Activated T-helper 17 cell treated with anti-CD3 and anti-CD28 coated beads, Interleukin-2, amount 50 U/mL, for 72 hours (primary cell): ENCODE results near the gene PMF1. TPM values are rescaled to one million over a fixed set of nuclear protein-coding genes. Genes with fewer than 3 reads are reported as not detected.
A peak's percentile ranks its signal among the peaks of the same experiment; 100 is the strongest.
"Not testable (repeated sequence)": the region's sequence is repeated elsewhere in the genome, so short reads cannot be mapped to it uniquely, and the experiment has no call there.

Experiments
- ATAC-seq: fragments of 150-1000 bp; cut with Tn5 transposase; replicated peaks from 2 replicates; pipeline ENCODE4 v1.10.0; 2021; ENCODE audit warnings: mild to moderate bottlenecking, moderate library complexity
- H3K27ac Mint-ChIP-seq: one replicate; pipeline ENCODE4 v1.8.0; 2022; ENCODE audit warnings: mixed read lengths
- H3K27me3 Mint-ChIP-seq: one replicate; pipeline ENCODE4 v1.8.0; 2022; ENCODE audit warnings: mixed read lengths
- H3K36me3 Mint-ChIP-seq: one replicate; pipeline ENCODE4 v1.8.0; 2022; ENCODE audit warnings: low read depth, mild to moderate bottlenecking, mixed read lengths
- H3K4me1 Mint-ChIP-seq: one replicate; pipeline ENCODE4 v1.8.0; 2022; ENCODE audit warnings: mixed read lengths
- H3K4me3 Mint-ChIP-seq: one replicate; pipeline ENCODE4 v1.8.0; 2022; ENCODE audit warnings: mild to moderate bottlenecking, mixed read lengths
- H3K9me3 Mint-ChIP-seq: one replicate; pipeline ENCODE4 v1.8.0; 2022; ENCODE audit warnings: mixed read lengths
- total RNA-seq, 2 donors: library from RNA; stranded (reverse); gene quantifications; one replicate each; pipeline ENCODE4 v1.2.3, GENCODE V29; 2022

The PMF1 gene
- total RNA-seq, 2 donors from 2014 or later = 85.6 to 87.3 TPM

DNA sequence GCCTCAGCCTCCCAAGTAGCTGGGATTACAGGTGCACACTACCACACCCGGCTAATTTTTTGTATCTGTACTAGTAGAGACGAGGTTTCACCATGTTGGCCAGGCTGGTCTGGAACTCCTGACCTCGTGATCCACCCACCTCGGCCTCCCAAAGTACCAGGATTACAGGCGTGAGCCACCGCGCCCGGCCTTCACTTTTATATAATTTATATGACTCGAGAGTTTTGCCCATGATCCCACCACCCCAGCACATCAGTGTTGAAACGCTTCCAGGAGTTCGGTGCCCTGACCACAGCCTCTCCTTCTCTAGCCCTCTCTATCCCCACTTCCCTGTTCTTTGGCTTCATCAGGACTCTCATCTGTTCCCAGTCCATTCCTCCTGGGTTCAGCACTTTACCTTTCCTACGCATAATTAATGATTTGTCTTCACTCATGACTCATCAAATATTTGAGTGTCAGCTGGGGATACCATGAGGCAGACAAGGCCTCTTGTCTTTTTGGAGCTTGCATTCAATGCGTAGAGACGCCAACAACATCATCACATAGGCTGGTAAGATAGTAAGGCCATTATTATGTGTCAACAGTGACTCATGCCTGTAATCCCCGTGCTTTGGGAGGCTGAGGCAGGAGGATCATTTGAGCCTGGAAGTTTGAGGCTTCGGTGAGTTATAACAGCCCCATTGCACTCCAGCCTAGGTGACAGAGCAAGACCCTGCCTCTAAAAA lies 1.4 kb downstream of the PMF1 start:
- peak overlapping the region; percentile 84 for H3K4me3 Mint-ChIP-seq
- peaks cover 15% of the 10 kb centered on the region for H3K4me1 Mint-ChIP-seq

GRCh38 chr1:156216361-156217086 lies 3.7 kb downstream of the PMF1 start:
- H3K27me3 Mint-ChIP-seq, ATAC-seq, H3K9me3 Mint-ChIP-seq: not testable (repeated sequence)
- H3K4me1 Mint-ChIP-seq = peaks cover 27% of the 10 kb centered on the region
- H3K4me3 Mint-ChIP-seq = peak overlapping the region; percentile 84
- H3K27ac Mint-ChIP-seq = peak overlapping the region; percentile 95
- H3K36me3 Mint-ChIP-seq = peaks cover 88% of the 10 kb centered on the region

More for the DNA sequence above, 1.4 kb downstream of the PMF1 start:
- Mint-ChIP-seq H3K27ac (peak overlapping the region; percentile 92), H3K36me3 (peaks cover 87% of the 10 kb centered on the region), H3K27me3 (no peaks in the 10 kb centered on the region), H3K9me3 (no peaks in the 10 kb centered on the region)
- peak; percentile 15 for ATAC-seq

DNA sequence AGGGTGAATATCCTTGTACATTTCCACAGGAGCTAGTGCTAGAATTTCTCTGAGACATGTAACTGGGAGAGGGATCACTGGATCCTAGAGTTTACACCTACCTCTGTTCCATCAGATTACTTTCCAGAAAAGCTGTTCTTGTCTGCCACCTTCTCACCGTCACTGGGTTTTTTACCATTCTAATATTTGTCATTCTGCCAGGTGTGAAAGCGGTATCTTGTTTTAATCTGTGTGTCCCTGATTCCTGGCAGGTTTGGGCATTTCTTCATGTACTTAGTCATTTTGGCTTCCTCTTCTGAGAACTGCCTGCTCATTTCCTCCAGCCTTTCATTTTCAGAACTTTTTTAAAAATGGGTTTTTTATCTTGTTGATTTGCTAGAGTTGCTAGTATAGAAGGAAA lies 5.1 kb downstream of the PMF1 start:
- Mint-ChIP-seq H3K9me3 (no peaks in the 10 kb centered on the region), H3K4me3 (peak overlapping the region; percentile 81), H3K27ac (peak overlapping the region; percentile 95), H3K4me1 (peaks cover 40% of the 10 kb centered on the region), H3K36me3 (peaks cover 88% of the 10 kb centered on the region), H3K27me3 (no peaks in the 10 kb centered on the region)
- ATAC-seq = peak; percentile 54

DNA sequence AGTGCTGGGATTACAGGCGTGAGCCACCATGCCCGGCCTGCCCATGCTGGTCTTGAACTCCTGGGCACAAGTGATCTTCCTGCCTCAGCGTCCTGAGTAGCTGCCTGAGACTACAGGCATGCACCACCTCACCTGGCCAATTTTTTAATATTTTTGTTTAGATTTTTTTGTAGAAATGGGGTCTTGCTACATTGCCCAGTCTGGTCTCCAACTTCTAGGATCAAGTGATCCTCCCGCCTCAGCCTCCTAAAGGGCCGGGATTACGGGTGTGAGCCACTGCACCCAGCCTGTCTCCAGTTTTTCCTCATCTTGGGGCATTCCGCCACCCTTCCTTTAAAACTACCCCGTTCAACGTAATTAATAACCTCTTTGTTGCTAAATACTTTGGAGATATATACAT lies 7.4 kb downstream of the PMF1 start:
- Mint-ChIP-seq H3K4me3 (peak overlapping the region; percentile 71), H3K27ac (peak overlapping the region; percentile 88), H3K9me3 (no peaks in the 10 kb centered on the region), H3K27me3 (no peaks in the 10 kb centered on the region), H3K36me3 (peaks cover 83% of the 10 kb centered on the region), H3K4me1 (peaks cover 46% of the 10 kb centered on the region)
- no peak for ATAC-seq

- H3K4me1 Mint-ChIP-seq = peaks cover 56% of the 10 kb centered on the region
- peaks cover 87% of the 10 kb centered on the region for H3K36me3 Mint-ChIP-seq
- peak overlapping the region; percentile 71 for H3K4me3 Mint-ChIP-seq
- H3K9me3 Mint-ChIP-seq = no peaks in the 10 kb centered on the region
- ATAC-seq = no peak
- H3K27me3 Mint-ChIP-seq = no peaks in the 10 kb centered on the region
- peak overlapping the region; percentile 88 for H3K27ac Mint-ChIP-seq
Observed at GRCh38 chr1:156221986-156222692, 9.3 kb downstream of the PMF1 start.

GRCh38 chr1:156225677-156226014 lies 12.8 kb downstream of the PMF1 start:
- ATAC-seq = no peak
- Mint-ChIP-seq H3K4me1 (peaks cover 43% of the 10 kb centered on the region), H3K27ac (peak overlapping the region; percentile 65), H3K27me3 (no peaks in the 10 kb centered on the region), H3K36me3 (peaks cover 86% of the 10 kb centered on the region), H3K9me3 (no peaks in the 10 kb centered on the region), H3K4me3 (peak overlapping the region; percentile 50)

DNA sequence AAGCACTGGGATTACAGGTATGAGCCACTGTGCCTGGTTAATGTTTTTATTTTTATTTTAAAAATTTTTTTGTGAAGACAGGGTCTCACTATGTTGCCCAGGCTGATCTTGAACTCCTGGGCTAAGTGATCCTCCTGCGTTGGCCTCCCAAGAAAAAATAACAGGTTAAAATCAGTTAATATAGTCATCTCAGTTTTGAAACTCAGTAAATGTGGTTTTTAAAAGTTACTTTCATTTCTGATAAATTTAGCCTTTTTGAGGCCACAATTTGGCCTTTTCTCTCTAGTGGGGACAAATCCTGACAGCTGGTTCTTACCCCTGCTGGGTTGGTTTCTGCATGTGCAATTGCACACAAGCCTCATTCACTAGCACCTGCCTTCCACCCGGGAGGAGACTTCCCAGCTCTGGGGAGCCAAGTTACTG lies 13.3 kb downstream of the PMF1 start:
- peaks cover 39% of the 10 kb centered on the region for H3K4me1 Mint-ChIP-seq

DNA sequence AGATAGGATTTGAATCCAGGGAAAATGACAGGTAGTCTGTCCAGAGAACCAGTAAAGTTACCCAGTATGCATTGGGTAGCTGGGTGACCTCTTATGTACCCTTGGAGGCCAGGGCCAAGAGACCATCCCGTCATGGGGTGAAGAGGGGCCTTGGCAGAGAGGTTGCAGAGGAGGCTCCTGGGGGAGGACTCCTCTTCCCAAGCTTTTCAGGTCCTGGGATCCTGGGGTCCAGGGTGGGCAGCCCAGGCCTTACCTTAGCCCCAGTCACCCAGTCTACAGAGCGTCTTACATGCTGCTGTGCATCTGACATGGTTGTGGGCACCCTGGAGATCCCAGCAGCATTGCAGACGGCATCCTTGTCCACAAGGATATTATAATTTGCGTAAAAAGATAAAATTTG lies 14.0 kb downstream of the PMF1 start:
- no peak for ATAC-seq
- H3K27ac Mint-ChIP-seq = peak overlapping the region; percentile 79
- no peaks in the 10 kb centered on the region for H3K9me3 Mint-ChIP-seq
- peaks cover 32% of the 10 kb centered on the region for H3K4me1 Mint-ChIP-seq
- H3K4me3 Mint-ChIP-seq = peak overlapping the region; percentile 50
- no peaks in the 10 kb centered on the region for H3K27me3 Mint-ChIP-seq
- H3K36me3 Mint-ChIP-seq = peaks cover 75% of the 10 kb centered on the region

More for the DNA sequence above, 13.3 kb downstream of the PMF1 start:
- peak; percentile 22 for ATAC-seq
- H3K27ac Mint-ChIP-seq = peak overlapping the region; percentile 79
- no peaks in the 10 kb centered on the region for H3K9me3 Mint-ChIP-seq
- no peaks in the 10 kb centered on the region for H3K27me3 Mint-ChIP-seq
- peak overlapping the region; percentile 50 for H3K4me3 Mint-ChIP-seq
- peaks cover 81% of the 10 kb centered on the region for H3K36me3 Mint-ChIP-seq

DNA sequence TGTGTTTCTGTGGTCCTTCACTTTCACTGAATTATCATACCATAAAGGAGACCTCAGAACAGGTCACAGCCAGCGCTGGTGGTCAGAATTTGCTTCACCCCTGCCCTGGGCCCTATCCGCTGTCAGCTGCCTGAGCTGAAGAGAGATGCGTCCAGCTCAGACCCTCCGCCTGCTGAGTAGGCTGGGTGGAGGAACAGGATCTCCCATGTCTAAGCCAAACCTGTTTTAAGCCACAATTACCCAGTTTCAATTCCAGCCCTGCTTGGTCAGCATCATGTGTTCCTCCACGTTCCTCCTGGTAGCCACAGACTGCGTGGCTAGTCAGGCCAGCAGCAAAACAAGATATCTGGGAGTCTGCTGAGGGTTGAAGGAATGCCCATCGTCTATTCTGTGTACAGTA lies 15.7 kb downstream of the PMF1 start:
- no peak overlapping the region for H3K4me3 Mint-ChIP-seq
- no peak for ATAC-seq
- no peaks in the 10 kb centered on the region for H3K27me3 Mint-ChIP-seq
- H3K9me3 Mint-ChIP-seq = no peaks in the 10 kb centered on the region
- H3K36me3 Mint-ChIP-seq = peaks cover 62% of the 10 kb centered on the region
- H3K4me1 Mint-ChIP-seq = peaks cover 15% of the 10 kb centered on the region
- peak overlapping the region; percentile 25 for H3K27ac Mint-ChIP-seq

DNA sequence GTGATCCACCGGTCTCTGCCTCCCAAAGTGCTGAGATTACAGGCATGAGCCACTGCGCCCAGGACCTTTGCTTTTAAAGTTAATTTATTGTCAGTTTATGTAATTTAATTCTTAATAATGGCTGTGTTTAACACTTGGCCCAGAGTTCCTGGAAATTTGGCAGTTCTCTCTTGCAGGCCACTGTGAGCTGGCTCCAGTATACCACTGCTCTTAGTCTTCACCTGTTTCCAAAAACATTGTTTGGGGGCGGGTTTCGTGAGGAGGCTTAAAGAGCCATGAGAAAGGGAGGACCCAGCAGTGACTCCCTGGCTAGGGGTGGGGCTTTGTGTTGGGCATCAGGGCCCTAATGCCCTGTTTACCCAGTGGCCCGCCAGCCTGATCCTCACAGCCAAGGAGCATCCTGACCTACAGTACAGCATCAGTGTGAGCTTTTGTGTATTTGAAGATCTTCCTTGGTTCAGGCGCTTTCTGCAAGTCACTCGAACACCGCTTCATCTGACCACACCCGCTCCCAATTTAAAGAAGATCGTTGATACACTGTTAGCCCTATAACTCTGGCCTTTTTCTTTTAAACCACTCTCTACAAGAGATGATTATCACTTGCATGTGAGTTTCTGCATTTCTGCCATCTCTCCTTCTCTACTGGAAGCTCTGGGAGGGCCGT lies 17.1 kb downstream of the PMF1 start:
- Mint-ChIP-seq H3K4me1 (peaks cover 12% of the 10 kb centered on the region), H3K4me3 (no peak overlapping the region), H3K9me3 (no peaks in the 10 kb centered on the region), H3K27me3 (no peaks in the 10 kb centered on the region), H3K36me3 (peaks cover 67% of the 10 kb centered on the region), H3K27ac (no peak overlapping the region)
- no peak for ATAC-seq

- Mint-ChIP-seq H3K4me1 (peaks cover 8% of the 10 kb centered on the region), H3K4me3 (no peak overlapping the region), H3K27ac (no peak overlapping the region), H3K9me3 (no peaks in the 10 kb centered on the region), H3K27me3 (no peaks in the 10 kb centered on the region), H3K36me3 (peaks cover 68% of the 10 kb centered on the region)
- ATAC-seq = no peak
Observed at GRCh38 chr1:156230473-156230837, 17.6 kb downstream of the PMF1 start.

- Mint-ChIP-seq H3K27me3 (no peaks in the 10 kb centered on the region), H3K27ac (no peak overlapping the region), H3K36me3 (peaks cover 72% of the 10 kb centered on the region), H3K4me3 (no peak overlapping the region), H3K9me3 (no peaks in the 10 kb centered on the region), H3K4me1 (no peaks in the 10 kb centered on the region)
- no peak for ATAC-seq
Observed at GRCh38 chr1:156232201-156232894, 19.5 kb downstream of the PMF1 start.

GRCh38 chr1:156233426-156234127 lies 20.8 kb downstream of the PMF1 start:
- ATAC-seq = no peak

More at GRCh38 chr1:156233426-156234127, 20.8 kb downstream of the PMF1 start:
- Mint-ChIP-seq H3K4me3 (no peak overlapping the region), H3K36me3 (peaks cover 75% of the 10 kb centered on the region), H3K9me3 (no peaks in the 10 kb centered on the region), H3K4me1 (no peaks in the 10 kb centered on the region), H3K27me3 (no peaks in the 10 kb centered on the region), H3K27ac (no peak overlapping the region)
